Upper lobe of left lung (tissue), 4 donors: Measurements from ENCODE around the gene SEC22A.

Source experiments
- POLR2A ChIP-seq, 4 donors: fragments of 450-650 bp; IDR thresholded peaks; one replicate each; pipeline ENCODE4 v1.5.1; 2016 to 2017; ENCODE audit warnings: antibody characterized with exemption in 4 of 4, mild to moderate bottlenecking in 2 of 4
- TF ChIP-seq, protein P1 (sequence below), 6 experiments: fragments of 450-650 bp in 4 of 6; fragments of 200-600 bp in 2 of 6; sonication (generic) in 2 of 6; IDR thresholded peaks; one replicate each; pipeline ENCODE4 v1.5.1; 2016 to 2019; ENCODE audit warnings: antibody characterized with exemption in 6 of 6

DNA sequence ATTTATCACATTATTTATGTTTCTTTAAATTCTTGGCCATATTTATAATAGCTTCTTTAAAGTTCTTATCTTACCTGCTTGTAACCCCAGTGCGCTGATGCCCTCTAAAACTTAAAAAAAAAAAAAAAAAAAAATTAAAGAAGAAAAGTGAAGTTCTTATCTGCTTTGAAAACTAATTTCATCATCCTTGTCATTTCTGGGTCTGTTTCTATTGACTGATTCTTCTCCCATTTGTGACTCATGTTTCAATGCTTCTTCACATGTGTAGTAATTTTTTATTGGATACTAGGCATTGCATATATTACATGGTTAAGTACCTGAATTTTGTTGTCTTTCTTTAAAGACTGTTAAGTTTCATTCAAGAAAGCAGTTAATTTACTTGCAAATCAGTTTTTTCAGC, 3.4 kb upstream of the SEC22A start:
- no peak for TF ChIP-seq POLR2A (IDR thresholded peaks at IDR 0.05)
- TF ChIP-seq, protein P1, sequence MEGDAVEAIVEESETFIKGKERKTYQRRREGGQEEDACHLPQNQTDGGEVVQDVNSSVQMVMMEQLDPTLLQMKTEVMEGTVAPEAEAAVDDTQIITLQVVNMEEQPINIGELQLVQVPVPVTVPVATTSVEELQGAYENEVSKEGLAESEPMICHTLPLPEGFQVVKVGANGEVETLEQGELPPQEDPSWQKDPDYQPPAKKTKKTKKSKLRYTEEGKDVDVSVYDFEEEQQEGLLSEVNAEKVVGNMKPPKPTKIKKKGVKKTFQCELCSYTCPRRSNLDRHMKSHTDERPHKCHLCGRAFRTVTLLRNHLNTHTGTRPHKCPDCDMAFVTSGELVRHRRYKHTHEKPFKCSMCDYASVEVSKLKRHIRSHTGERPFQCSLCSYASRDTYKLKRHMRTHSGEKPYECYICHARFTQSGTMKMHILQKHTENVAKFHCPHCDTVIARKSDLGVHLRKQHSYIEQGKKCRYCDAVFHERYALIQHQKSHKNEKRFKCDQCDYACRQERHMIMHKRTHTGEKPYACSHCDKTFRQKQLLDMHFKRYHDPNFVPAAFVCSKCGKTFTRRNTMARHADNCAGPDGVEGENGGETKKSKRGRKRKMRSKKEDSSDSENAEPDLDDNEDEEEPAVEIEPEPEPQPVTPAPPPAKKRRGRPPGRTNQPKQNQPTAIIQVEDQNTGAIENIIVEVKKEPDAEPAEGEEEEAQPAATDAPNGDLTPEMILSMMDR (IDR thresholded peaks at IDR 0.05), result no peak
